HG03025 (cell line): Measurements from ENCODE around the gene AAK1.
"Not testable (repeated sequence)": the region's sequence is repeated elsewhere in the genome, so short reads cannot be mapped to it uniquely, and the experiment has no call there.

Source experiments
- ATAC-seq: cut with Tn5 transposase; IDR thresholded peaks from one replicate; pipeline ENCODE4 v1.9.1; 2021; ENCODE audit warnings: mild to moderate bottlenecking, moderate library complexity; ENCODE audit not compliant: unreplicated experiment, low FRiP score

AAK1 gene

DNA sequence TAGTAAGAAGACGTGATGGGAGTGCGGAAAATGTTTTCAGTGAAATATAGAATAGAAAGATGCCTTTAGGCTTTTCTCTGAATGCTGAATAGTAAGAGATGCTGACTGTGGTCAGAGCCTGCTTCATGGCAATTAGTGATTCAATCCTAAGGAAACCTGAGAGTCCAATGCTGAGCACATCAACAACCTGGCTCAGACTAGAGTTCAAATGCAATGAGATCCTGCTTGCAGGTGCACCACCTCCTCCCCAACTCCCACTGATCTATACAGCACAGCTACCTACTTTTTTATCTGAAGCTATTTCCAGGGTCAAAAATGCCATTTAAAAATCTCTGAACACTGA lies 65.4 kb downstream of the AAK1 start:
- no peak for ATAC-seq

DNA sequence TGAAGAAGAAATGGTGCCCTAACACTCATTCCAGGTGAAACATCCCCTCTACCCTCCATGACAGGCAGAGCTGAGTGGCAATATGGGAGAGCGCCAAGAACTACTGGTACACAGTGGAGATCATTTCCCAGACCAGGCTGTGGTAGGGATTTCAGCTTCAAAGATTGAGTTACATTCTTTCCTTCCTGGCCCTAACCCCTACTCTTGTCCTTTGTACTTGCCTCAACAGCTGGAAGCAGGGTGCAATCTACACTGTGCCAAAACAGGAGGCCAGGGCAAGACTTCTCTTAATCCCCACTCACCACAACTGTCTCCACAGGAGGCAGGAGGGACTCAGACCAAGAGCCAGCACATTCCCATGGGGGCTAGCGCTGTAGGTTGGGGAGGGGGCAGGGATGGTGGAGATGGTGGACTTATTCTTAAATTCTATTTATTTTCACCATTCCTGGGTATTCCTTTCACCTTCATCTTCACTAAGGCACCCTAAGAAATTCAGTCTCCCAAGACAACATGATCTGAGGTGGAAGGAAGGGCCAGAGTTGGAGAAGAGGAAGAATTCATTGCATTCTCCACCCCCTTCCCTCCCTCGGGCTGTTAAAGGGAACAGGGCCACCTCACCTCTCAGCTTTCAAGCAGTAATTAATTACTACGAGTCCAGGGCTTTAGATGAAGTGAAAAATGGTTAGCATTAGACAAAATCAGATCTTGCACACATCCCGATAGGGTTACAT lies 65.9 kb downstream of the AAK1 start:
- ATAC-seq, result no peak

- no peak for ATAC-seq
Measured at GRCh38 chr2:69576880-69577279, 66.7 kb downstream of the AAK1 start.

DNA sequence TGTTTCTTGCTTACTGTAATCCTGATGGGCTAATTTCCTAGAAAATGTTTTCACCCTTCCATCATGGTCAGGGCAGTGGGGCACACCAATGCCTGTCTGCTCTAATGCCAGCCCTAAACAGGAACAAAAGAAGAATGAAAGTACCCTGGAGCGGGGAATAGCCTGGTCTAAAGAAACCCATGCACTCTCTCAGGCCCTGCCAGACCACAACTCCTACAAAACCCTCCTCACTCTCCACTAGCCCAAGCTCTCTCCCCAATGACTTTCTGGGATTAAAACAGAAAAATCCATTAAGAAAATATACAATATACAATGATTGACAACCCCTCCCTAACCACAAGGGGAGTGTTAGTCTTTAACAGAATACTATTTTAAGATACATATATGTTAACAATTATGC lies 67.6 kb downstream of the AAK1 start:
- ATAC-seq, result no peak

GRCh38 chr2:69575371-69575770 lies 68.2 kb downstream of the AAK1 start:
- ATAC-seq, result not testable (repeated sequence)

- no peak for ATAC-seq
Measured at GRCh38 chr2:69572641-69573040, 70.9 kb downstream of the AAK1 start.

- ATAC-seq, result no peak
Measured at GRCh38 chr2:69571189-69571588, 72.3 kb downstream of the AAK1 start.

- ATAC-seq, result no peak
Measured at GRCh38 chr2:69570474-69570873, 73.1 kb downstream of the AAK1 start.

GRCh38 chr2:69567909-69568300 lies 75.6 kb downstream of the AAK1 start:
- no peak for ATAC-seq

DNA sequence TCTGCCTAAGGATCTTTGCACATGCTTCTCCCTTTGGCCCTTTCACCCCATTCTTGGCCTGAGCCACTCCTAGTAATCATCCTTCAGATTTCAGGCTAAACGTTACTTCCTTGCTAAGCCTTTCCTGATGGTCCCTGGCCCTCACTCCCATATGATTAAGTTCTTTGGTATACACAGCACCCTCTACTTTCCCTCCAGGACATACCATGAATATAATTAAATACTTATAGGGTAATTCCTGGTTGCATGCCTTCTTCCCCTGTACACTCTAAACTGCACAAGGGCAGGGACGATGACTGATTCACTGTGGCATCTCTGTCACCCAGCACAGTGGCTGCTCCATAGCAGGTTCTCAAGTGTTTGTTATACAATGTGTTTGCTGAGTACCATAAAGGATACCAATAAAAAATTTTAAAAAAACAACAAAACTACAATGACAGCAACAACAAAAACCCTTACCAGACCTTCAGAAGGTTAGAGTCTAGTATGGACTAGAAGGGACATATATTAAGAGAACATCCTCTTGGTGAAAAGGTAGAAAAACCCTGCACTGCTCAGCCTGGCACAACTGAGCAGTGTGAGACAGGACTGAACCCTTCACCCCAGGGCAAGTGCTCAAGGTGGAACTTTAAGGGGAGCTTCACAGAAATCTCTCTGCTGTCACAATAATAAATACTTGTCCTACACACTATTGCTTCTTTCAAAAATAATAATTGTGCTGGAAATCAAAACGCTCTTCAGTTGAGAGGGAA lies 76.2 kb downstream of the AAK1 start:
- no peak for ATAC-seq

DNA sequence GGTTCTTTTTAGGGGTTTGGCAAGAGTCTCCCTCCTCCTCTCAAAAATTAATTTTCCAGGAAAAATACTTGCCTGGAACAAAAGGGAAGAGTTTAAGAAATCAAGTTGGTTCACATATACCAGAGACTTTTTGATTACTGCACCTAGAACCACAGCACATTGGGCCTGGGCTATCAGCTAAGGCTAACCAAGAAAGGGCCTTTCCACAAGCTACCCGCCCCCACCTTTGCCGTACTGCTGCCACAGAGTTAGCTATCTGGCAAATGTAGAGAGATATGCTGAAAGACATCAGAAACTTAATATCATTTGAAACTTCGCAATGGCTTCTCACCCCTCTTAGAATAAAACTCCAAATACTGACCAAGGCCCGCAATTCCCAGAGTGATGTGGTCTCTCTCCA lies 76.9 kb downstream of the AAK1 start:
- ATAC-seq, result no peak

GRCh38 chr2:69565431-69565839 lies 78.1 kb downstream of the AAK1 start:
- no peak for ATAC-seq

- no peak for ATAC-seq
Measured at GRCh38 chr2:69564604-69565003, 78.9 kb downstream of the AAK1 start.

GRCh38 chr2:69563021-69563420 lies 80.5 kb downstream of the AAK1 start:
- ATAC-seq, result no peak

DNA sequence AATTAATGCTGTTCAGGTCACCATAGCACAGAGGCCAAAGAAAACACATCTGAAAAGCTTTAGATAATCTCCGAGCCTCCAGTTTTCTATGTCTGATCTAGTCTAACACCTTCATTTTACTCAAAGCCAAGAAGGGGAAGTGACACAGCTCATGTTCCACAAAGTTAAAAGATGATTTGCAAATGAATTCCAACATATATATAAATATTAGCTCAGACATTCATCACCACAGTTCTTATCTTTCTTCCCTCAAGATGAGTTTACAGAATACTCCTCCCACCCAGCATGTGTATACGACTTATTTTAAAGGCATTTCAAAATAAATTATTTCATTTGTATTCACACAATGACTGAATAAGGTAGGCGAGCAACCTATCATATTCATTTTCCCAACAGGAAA lies 82.4 kb downstream of the AAK1 start:
- no peak for ATAC-seq

DNA sequence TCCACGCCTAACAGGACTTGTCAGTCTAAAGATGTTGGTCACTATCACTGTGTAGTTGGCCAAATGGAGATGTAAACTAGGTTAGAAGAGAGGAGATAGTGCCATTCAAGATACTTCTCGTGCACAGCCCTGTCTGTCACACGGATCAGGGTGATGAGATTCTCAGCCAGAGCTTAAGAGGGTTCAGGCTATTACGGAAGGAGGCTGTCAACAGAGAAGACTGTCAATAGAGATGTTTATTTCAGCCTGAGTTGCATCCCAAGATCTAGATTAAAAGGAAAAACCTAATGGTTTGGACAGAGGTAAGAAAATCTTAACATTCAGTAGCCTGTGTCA lies 83.4 kb downstream of the AAK1 start:
- ATAC-seq, result no peak

GRCh38 chr2:69559442-69560146 lies 83.9 kb downstream of the AAK1 start:
- no peak for ATAC-seq

DNA sequence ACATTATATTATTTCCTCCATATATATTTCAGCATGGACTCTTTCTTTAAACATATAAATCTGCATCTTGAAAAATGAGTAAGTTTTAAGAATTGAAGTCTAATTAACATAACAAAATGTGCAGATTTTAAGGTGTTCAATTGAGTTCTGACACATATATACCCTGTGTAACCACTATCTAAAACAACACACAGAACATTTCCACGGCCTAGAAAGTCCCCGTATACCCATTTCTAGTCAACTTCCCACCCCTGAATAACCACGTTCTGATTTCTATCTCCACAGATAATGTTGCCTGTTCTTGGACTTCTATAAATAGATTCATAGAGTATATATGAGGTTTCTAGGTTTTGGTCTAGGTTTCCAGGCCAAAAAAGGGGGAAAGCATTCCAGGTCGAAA lies 87.5 kb downstream of the AAK1 start:
- no peak for ATAC-seq

GRCh38 chr2:69554981-69555380 lies 88.6 kb downstream of the AAK1 start:
- ATAC-seq, result no peak

- ATAC-seq, result no peak
Measured at GRCh38 chr2:69554568-69554967, 89.0 kb downstream of the AAK1 start.

GRCh38 chr2:69553991-69554390 lies 89.5 kb downstream of the AAK1 start:
- no peak for ATAC-seq

GRCh38 chr2:69550511-69550910 lies 93.0 kb downstream of the AAK1 start:
- not testable (repeated sequence) for ATAC-seq
